Activated naive CD8-positive, alpha-beta T cell (primary cell): ENCODE data around the gene NDUFB3.
A peak's percentile ranks its signal among the peaks of the same experiment; 100 is the strongest.
"Not testable (repeated sequence)": the region's sequence is repeated elsewhere in the genome, so short reads cannot be mapped to it uniquely, and the experiment has no call there.

Experiments used
- H3K27ac Mint-ChIP-seq: one replicate; pipeline ENCODE4 v1.8.0; 2021; ENCODE audit warnings: mixed read lengths
- H3K27me3 Mint-ChIP-seq: one replicate; pipeline ENCODE4 v1.8.0; 2021; ENCODE audit warnings: mixed read lengths
- H3K36me3 Mint-ChIP-seq: one replicate; pipeline ENCODE4 v1.8.0; 2021; ENCODE audit warnings: mixed read lengths
- H3K4me1 Mint-ChIP-seq: one replicate; pipeline ENCODE4 v1.8.0; 2021; ENCODE audit warnings: low read depth, mixed read lengths
- H3K4me3 Mint-ChIP-seq: one replicate; pipeline ENCODE4 v1.8.0; 2021; ENCODE audit warnings: mild to moderate bottlenecking, mixed read lengths
- H3K9me3 Mint-ChIP-seq: one replicate; pipeline ENCODE4 v1.8.0; 2021; ENCODE audit warnings: low read depth, mixed read lengths

NDUFB3 gene

DNA sequence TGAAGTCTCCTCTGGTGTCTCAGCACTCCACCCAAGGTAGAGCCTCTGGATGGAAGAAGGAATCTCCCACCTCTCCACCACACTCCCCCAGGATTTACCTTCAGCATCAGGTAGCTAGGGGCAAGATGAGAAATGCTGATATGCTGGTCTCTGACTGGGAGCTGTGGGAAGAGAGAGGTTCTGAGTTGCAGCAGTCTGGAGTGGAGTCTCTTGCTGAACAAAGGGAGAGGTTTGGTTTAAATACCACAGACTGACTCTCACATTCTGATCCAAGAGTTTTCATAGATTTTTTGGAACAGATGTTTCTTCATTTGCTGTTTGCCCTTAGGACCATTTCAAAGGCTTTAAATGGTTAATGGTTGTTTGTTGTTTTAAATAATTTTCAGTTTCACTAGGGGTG lies 43.0 kb downstream of the NDUFB3 start:
- Mint-ChIP-seq H3K36me3 (no peaks in the 10 kb centered on the region), H3K27ac (peak overlapping the region; percentile 99)

DNA sequence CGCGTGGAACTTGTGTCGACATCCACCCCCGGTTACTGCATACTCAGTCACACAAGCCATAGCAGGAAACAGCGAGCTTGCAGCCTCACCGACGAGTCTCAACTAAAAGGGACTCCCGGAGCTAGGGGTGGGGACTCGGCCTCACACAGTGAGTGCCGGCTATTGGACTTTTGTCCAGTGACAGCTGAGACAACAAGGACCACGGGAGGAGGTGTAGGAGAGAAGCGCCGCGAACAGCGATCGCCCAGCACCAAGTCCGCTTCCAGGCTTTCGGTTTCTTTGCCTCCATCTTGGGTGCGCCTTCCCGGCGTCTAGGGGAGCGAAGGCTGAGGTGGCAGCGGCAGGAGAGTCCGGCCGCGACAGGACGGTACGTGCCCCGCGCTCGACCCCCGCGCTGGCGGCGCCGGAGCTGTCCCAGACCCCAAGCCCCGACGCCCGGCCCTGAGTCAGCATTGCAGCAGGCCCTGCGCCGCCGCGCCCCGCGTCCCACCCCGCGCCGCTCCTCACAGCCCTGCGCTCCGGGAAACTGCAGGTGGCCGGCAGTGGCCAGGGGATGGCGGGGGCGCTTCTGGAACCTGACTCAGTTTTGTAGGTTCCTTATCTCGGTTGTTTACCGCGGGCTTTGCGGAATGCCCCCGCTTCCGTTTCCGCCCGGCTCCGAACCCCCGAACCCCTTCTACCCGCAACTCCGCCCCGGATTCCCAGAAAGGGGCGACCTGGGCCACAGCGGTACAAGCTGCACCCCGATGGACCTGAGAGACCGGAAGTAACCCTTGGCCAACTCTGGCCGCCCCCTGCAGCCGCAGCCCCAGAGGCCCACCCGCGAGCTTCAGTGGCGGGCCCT lies 44.5 kb downstream of the NDUFB3 start, which contains the start of gene CFLAR:
Gene CFLAR, plus strand, starts transcription at position 50 of the 844 bp plus-strand sequence. CDS start 13,702 bp downstream, outside the sequence.
- H3K4me1 Mint-ChIP-seq = peaks cover 39% of the 10 kb centered on the region
- no peaks in the 10 kb centered on the region for H3K9me3 Mint-ChIP-seq
- peak within 1 kb of the TSS; percentile 92 for H3K4me3 Mint-ChIP-seq
- peak within 1 kb of the TSS; percentile 99 for H3K27ac Mint-ChIP-seq
- no peaks in the 10 kb centered on the region for H3K27me3 Mint-ChIP-seq
- H3K36me3 Mint-ChIP-seq = peaks cover 5% of the 10 kb centered on the region

More for the DNA sequence above, 43.0 kb downstream of the NDUFB3 start:
- peak overlapping the region; percentile 92 for H3K4me3 Mint-ChIP-seq
- H3K9me3 Mint-ChIP-seq = no peaks in the 10 kb centered on the region
- H3K27me3 Mint-ChIP-seq = no peaks in the 10 kb centered on the region
- peaks cover 29% of the 10 kb centered on the region for H3K4me1 Mint-ChIP-seq

DNA sequence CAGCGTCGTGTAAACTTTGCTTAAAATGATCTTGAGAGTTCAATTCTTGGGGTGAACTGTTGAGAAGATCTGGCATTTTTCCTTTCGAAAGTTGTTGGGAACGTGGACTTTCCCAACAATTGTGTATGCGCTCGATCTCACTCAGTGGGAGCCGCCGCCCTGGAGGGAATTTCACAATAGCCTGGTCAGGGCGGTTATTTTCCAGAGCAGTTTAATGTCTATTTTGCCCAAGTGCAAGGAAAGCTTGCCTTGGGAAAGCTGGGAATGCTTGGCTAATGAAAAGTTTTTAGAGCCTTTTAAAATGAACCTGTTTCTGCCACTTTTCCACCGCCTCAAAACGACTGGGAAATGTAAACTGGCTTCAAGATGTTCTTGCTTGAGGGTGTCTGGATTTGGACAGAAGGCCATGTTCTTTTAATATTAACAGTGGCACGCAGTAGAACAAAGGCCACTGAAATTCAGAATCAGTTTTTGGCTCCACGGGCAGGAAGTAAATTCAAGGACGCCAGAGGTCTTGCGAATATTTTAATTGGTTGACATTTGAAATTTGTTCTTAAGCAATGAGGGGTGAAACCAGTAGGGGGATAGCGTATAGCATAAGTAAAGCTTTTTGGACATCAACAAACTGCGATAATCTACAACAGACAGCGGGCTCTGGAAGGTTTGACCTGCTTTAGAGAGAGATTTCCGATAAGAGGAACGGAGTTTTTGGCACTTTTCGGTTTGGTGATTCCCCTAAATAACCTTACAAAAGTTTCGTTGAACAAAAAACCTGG lies 45.3 kb downstream of the NDUFB3 start:
- no peaks in the 10 kb centered on the region for H3K27me3 Mint-ChIP-seq
- H3K36me3 Mint-ChIP-seq = peaks cover 9% of the 10 kb centered on the region
- H3K9me3 Mint-ChIP-seq = no peaks in the 10 kb centered on the region
- peaks cover 46% of the 10 kb centered on the region for H3K4me1 Mint-ChIP-seq
- peak overlapping the region; percentile 92 for H3K4me3 Mint-ChIP-seq
- H3K27ac Mint-ChIP-seq = peak overlapping the region; percentile 98

DNA sequence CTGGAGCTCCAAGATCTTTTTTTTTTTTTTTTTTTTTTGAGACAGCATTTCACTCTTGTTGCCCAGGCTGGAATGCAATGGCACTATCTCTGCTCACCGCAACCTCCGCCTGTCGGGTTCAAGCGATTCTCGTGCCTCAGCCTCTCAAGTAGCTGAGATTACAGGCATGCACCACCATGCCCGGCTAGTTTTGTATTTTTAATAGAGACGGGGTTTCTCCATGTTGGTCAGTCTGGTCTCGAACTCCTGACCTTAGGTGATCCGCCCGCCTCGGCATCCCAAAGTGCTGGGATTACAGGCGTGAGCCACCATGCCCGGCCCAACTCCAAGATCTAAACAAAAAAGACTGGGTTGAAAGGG lies 45.9 kb downstream of the NDUFB3 start:
- not testable (repeated sequence) for H3K9me3 Mint-ChIP-seq, H3K27me3 Mint-ChIP-seq
- Mint-ChIP-seq H3K36me3 (peaks cover 14% of the 10 kb centered on the region), H3K27ac (peak overlapping the region; percentile 98), H3K4me3 (peak overlapping the region; percentile 92), H3K4me1 (peaks cover 52% of the 10 kb centered on the region)

DNA sequence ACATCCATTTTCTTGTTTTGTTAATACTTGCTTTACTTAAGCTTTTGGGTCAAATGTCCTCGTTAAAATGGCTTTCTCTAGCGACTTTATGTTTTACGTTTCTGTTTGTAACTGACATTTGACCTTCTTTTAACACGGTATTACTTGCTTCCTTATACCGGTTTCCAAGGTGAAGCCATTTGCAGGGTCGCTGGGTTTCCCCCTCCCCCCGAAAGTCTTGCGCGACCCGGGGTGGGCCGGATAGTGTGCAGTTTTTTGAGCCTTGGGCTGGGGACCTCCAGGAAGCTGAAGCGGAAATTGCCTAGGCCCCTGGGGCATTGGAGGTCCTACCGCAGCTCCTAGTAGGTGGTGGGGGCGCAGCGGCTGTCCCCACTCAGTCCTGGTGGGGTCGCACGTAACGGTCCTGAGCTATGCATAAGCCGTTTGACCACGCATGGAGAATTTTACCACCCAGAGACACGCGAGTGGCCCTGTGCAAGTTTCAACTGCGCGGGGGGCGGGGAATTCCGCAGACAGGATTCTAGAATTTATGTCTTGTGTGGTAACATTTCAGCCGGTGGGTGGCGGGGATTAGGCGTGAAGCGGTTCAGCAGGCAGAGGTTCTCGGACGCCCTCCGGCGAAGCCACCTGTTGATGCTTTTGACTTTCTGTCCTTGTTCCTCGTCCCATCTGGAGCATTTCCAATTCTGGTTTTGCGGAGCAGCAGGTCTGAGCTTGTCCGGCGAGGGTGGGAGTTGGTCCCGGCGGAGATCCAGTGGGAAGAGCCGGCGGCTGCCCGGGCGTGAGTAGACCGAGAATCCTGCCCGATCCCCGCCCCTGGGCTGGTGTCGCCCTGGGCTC lies 46.5 kb downstream of the NDUFB3 start:
- peaks cover 14% of the 10 kb centered on the region for H3K36me3 Mint-ChIP-seq
- H3K27me3 Mint-ChIP-seq = no peaks in the 10 kb centered on the region
- H3K27ac Mint-ChIP-seq = peak overlapping the region; percentile 98

DNA sequence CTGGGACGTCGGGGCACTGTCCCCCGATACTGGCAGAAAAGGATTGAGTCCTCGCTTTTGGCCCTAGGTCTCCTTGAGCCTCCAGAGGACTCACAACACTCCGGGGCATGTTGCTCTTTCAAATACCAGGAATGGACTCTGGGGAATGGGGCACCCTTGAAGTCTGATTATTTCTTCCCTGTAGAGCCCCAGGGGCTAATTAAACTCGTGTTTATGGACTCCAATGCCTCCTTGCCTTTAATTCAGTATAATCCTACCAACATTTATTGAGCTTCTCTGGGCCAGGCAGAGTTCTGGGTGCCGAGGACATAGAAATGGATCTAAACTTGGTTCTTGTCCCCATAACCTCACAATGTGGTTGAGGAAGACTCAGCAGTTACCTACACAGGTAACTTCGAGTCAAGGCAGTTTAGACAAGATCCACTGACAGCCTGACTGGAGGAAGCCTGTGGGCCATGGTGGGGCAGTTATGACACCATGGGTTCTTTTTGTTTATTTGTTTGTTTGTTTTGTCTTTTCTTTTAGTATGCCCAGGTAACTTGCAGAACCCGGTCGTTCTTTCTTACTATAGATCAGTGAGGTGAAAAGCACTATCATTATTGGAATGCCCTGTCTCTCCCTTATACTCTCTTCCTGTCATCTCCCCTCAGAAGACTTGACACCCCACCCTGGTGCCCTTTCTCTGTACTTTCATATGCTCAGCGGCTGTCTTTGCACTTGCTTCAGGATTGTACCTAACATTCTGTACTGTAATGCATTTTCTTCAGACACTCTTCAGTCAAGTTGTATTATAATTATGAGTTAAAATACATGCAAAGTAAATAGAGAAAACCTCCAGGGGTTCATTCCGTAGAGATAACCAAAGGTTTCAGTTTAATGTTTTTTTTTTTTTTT lies 47.4 kb downstream of the NDUFB3 start:
- peaks cover 14% of the 10 kb centered on the region for H3K36me3 Mint-ChIP-seq
- peaks cover 61% of the 10 kb centered on the region for H3K4me1 Mint-ChIP-seq
- H3K27ac Mint-ChIP-seq = peak overlapping the region; percentile 98
- no peaks in the 10 kb centered on the region for H3K9me3 Mint-ChIP-seq
- peak overlapping the region; percentile 92 for H3K4me3 Mint-ChIP-seq
- no peaks in the 10 kb centered on the region for H3K27me3 Mint-ChIP-seq

More for the DNA sequence above, 46.5 kb downstream of the NDUFB3 start:
- H3K4me3 Mint-ChIP-seq = peak overlapping the region; percentile 92
- H3K9me3 Mint-ChIP-seq = no peaks in the 10 kb centered on the region
- peaks cover 57% of the 10 kb centered on the region for H3K4me1 Mint-ChIP-seq

DNA sequence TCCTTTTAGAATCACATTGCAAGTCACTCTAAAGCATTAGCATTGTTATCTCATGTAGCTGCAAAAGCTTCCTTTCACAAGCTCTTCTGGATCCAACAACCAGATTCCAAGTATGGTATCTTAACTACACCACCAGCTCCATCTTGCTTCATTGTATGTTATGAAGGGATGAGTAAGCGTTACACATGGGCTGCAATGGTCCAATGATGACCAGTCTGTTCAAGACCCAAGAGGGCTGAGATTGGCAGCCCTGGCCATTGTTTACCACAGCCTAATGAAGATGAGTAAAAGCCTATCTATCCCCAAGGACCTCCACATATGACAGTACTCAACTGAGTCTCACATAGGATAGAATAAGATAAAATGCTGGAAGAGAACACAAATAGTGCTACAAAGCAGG lies 50.5 kb downstream of the NDUFB3 start:
- peak overlapping the region; percentile 94 for H3K27ac Mint-ChIP-seq
- H3K36me3 Mint-ChIP-seq = peaks cover 14% of the 10 kb centered on the region
- peak overlapping the region; percentile 92 for H3K4me3 Mint-ChIP-seq
- no peaks in the 10 kb centered on the region for H3K9me3 Mint-ChIP-seq
- peaks cover 68% of the 10 kb centered on the region for H3K4me1 Mint-ChIP-seq
- no peaks in the 10 kb centered on the region for H3K27me3 Mint-ChIP-seq

DNA sequence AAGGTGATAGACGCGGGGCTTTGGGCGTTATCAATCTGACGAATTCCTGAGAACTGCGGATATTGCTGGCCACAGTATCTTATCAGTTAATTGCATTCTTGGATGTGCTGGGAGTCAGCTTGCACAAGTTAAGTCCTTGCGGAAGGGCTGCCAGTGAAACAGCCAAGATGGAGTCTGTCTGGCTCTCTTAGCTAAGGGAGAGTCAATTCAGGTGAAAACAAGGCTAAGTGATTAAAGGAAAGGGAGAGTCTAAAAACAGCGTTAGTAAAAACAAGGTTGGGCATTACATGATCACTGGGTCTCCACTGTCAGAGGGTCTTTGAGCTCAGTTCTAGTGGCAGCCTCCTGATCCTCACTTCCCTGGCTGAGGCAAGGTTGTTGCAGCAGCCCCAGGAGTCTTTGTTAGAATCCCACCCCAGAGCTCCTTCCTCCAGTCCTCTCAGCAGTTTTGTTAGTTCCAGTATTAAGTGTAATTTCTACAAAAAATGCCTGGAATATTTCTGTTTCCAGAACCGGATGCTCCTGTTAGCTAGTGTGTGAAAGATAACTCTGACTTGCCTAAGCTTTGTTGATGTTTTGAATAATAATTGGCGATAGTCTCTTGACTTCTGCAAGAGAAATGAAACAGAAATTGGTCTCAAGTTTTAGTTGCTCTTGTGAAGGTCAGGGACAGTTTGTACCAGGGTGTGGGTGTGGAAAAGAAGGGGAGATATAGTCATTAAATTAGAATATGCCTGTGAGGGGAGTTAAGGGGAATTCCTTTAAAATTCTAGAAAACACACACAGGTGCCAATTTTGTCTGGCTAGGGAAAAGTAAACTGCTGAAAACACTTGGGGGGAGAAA lies 54.7 kb downstream of the NDUFB3 start:
- Mint-ChIP-seq H3K4me1 (peaks cover 85% of the 10 kb centered on the region), H3K36me3 (peaks cover 21% of the 10 kb centered on the region), H3K27ac (peak overlapping the region; percentile 94), H3K27me3 (no peaks in the 10 kb centered on the region), H3K9me3 (no peaks in the 10 kb centered on the region), H3K4me3 (peak overlapping the region; percentile 92)

DNA sequence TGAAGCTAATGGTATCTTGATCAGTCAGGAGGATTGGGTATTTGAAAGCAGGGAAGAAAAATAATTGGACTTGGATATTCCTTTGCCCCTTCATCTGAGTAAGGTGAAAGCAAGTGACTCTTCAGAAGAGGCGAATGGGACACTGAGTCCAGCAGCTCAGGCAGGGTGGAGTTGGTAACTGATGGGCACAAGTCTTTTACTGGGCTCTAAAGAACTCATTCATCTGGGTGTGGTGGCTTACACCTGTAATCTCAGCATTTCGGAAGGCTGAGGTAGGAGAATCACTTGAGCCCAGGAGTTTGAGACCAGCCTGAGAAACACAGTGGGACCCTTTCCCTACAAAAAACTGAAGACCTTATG lies 55.3 kb downstream of the NDUFB3 start:
- H3K4me1 Mint-ChIP-seq = peaks cover 83% of the 10 kb centered on the region
- no peaks in the 10 kb centered on the region for H3K9me3 Mint-ChIP-seq
- peak overlapping the region; percentile 94 for H3K27ac Mint-ChIP-seq
- H3K27me3 Mint-ChIP-seq = no peaks in the 10 kb centered on the region
- H3K36me3 Mint-ChIP-seq = peaks cover 22% of the 10 kb centered on the region
- H3K4me3 Mint-ChIP-seq = peak overlapping the region; percentile 92

DNA sequence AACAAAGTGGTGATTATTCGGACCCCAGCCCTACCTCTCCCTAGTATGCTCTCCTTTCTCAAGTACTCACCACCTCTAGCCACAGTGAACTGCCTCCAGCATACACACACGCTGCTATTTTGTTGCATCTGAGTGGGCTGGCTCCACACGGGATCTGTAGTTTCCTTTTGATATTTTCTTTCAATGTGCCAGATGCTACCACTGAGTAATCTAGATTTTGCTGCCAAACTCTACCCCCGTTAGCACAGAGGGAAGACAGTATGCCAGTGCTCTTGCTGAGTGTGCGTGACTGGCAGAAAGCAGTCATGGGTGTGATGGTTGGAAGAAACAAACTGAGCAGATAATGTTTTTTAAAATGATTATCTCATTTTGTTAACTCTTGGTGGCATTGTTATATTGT lies 55.8 kb downstream of the NDUFB3 start:
- H3K27ac Mint-ChIP-seq = peak overlapping the region; percentile 94
- no peaks in the 10 kb centered on the region for H3K27me3 Mint-ChIP-seq
- peaks cover 19% of the 10 kb centered on the region for H3K36me3 Mint-ChIP-seq
- H3K9me3 Mint-ChIP-seq = no peaks in the 10 kb centered on the region
- H3K4me1 Mint-ChIP-seq = peaks cover 81% of the 10 kb centered on the region
- peak overlapping the region; percentile 92 for H3K4me3 Mint-ChIP-seq

DNA sequence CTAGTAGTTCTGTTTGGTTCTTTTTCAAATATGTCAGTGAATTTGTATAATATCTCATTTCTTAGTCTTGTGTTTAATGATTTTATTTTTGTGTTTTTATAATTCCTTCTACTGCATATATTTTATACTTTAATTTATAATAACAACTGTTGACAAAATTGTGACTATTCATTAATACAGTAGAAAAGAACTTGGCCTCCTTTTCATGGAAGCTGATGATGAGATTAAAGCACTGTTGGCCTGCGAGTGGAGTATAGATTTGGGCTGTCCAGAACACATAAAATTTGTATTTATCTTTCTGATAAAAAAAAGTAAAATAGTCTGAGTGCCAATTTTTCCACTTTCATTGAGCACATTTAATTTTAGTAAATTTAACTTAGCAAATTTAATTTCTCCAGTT lies 56.2 kb downstream of the NDUFB3 start:
- H3K36me3 Mint-ChIP-seq = peaks cover 22% of the 10 kb centered on the region

DNA sequence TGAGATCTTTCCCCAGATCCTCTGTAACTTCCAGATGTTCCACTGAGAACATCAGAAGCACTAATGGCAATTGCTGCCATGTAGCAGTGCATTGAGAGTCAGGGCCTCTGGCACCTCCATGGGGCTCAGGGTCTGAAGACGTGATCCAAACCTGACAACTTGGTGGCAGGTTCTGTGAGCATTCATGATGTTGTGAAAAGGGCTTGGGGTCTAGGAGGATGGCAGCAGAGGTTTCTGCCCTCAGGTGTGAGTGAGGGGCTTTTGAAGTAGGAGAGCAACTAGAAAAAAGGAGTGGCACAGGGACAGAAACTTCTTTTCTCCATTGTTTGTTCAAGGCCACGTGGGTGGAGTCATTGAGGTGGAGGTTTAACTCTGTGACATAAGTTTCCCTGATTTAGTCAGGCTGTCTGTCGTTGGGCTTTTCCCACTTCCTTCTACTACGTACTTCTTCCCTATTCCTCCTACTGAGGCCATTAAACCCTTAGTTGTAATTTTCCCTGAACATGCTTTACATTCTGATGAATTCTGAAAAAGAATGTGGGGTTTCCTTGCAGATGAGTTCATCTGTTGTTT lies 57.2 kb downstream of the NDUFB3 start:
- no peaks in the 10 kb centered on the region for H3K9me3 Mint-ChIP-seq
- H3K4me3 Mint-ChIP-seq = peak overlapping the region; percentile 92
- peaks cover 77% of the 10 kb centered on the region for H3K4me1 Mint-ChIP-seq
- peaks cover 26% of the 10 kb centered on the region for H3K36me3 Mint-ChIP-seq
- peak overlapping the region; percentile 94 for H3K27ac Mint-ChIP-seq
- H3K27me3 Mint-ChIP-seq = no peaks in the 10 kb centered on the region

More for the DNA sequence above, 56.2 kb downstream of the NDUFB3 start:
- Mint-ChIP-seq H3K9me3 (no peaks in the 10 kb centered on the region), H3K27me3 (no peaks in the 10 kb centered on the region), H3K27ac (peak overlapping the region; percentile 94), H3K4me3 (peak overlapping the region; percentile 92), H3K4me1 (peaks cover 81% of the 10 kb centered on the region)
